ENCODE results near the gene DCC.

DNA sequence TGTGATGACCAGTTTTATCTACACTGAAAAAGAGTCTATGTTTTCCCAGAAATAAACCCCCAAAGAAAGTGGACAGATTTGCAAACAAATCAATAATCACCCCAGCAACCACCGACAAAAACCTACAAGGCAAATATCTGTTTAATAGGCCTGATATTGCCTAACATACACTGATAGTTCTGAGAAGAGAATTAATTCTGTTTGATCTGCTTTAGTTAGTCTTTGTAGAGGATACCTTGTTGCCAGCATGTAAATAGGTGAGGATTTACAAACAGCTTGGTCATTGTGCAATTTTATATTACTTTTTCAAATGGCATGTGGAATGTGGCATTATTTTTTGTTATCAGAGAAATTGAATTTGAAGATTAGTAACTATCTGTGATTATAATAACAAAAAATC lies 86.5 kb downstream of the DCC start:
- TF ChIP-seq, protein P1, sequence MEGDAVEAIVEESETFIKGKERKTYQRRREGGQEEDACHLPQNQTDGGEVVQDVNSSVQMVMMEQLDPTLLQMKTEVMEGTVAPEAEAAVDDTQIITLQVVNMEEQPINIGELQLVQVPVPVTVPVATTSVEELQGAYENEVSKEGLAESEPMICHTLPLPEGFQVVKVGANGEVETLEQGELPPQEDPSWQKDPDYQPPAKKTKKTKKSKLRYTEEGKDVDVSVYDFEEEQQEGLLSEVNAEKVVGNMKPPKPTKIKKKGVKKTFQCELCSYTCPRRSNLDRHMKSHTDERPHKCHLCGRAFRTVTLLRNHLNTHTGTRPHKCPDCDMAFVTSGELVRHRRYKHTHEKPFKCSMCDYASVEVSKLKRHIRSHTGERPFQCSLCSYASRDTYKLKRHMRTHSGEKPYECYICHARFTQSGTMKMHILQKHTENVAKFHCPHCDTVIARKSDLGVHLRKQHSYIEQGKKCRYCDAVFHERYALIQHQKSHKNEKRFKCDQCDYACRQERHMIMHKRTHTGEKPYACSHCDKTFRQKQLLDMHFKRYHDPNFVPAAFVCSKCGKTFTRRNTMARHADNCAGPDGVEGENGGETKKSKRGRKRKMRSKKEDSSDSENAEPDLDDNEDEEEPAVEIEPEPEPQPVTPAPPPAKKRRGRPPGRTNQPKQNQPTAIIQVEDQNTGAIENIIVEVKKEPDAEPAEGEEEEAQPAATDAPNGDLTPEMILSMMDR (IDR thresholded peaks at IDR 0.05) = no peak
- no peak for TF ChIP-seq POLR2A (IDR thresholded peaks at IDR 0.05)

Data from thyroid gland (tissue), 4 donors.